ENCODE data around the gene UNC5A.
"Not testable (repeated sequence)": the region's sequence is repeated elsewhere in the genome, so short reads cannot be mapped to it uniquely, and the experiment has no call there.

The UNC5A gene

DNA sequence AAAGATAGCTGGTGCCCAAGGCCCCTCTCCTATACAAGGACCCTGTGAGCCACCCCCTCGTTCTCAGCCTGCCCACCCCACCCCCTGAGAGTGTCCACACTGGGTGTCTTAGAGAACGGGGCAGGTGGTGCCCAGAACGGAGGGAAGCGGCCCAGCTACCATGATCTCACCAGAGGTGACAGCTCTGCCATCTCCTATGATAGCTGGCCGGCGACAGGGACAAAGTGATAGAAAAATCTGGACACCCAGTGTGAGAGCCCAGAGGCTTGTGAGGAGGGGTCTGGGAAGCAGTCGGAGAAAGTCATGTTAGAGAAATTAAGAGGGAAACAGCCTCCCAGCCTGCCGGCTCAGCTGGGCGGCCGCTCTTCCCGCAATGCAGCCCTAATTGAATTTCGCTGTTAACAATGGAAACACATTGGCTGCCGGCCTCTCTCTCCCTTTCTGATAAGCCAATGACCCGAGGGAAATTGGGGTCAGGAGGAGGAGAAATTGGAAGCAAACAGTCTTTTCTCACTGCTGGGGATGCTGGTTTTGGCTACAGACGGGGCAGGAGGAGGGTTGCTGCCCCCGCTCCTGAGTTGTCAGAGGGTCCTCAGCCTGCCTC, 56.5 kb downstream of the UNC5A start:
- DNase-seq, result no peak

DNA sequence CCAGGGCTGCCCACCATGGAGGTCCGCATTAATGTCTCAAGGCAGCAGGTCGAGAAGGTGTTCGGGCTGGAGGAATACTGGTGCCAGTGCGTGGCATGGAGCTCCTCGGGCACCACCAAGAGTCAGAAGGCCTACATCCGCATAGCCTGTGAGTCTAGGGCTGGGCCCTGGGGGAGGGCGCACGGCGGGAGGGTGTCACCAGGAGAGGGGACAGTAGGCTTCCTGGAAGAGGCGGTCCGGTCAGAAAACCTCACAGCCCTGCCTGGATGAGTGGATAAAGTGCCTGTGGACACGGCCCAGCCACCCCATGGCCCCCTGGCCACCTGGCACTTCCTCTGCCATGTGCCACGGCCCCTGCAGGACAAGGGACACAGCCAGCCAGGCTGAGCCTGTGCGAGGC, 57.8 kb downstream of the UNC5A start:
- DNase-seq, result no peak

DNA sequence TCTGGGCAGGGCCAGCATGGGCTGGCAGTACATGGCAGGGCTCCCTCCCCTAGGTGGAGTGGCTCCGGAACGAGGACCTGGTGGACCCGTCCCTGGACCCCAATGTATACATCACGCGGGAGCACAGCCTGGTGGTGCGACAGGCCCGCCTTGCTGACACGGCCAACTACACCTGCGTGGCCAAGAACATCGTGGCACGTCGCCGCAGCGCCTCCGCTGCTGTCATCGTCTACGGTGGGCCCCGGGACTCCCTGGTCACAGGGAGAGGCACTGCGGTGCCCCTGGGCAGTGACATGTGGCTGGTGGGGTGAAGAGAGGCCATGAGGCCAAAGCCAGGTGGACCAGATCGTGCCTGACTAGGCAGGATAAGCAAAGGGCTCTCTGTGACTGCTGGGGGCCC, 58.4 kb downstream of the UNC5A start:
- no peak for DNase-seq

DNA sequence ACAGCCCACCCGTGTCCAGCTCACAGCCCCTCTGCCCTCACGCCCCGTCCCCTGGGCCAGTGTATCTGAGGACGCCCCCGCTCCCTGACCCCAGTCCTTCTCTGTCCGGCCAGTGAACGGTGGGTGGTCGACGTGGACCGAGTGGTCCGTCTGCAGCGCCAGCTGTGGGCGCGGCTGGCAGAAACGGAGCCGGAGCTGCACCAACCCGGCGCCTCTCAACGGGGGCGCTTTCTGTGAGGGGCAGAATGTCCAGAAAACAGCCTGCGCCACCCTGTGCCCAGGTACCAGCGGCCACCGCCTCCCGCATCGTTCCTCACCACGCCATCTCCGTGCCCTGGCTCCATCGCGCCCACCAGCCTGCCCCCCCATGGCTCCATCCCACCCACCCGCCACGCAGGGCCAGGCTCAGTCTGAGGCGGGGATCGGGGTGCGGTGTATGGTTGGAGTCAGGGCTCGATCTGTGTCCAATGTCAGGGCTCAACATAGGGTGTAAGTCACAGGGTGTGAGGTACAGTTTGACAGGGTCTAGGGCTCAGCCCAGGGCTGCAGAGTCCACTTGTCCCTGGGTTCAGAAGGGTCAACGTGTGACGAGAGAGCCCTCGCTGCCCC, 59.2 kb downstream of the UNC5A start:
- DNase-seq, result no peak

DNA sequence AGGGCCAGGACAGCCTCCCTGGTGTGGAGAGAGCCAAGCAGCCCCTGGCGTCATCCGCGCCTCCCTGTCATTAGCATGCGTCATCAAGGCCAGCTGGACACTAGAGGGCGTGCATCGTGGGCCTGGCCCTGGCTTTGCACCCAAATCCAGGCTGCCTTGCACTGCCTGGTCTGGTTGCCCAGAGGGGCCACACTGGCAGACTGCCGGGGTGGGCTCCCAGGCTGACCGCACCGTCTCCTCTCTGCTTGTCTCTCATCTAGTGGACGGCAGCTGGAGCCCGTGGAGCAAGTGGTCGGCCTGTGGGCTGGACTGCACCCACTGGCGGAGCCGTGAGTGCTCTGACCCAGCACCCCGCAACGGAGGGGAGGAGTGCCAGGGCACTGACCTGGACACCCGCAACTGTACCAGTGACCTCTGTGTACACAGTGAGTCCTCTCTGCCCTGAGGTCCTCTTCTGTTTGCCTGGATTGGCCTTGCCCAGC, 59.8 kb downstream of the UNC5A start:
- no peak for DNase-seq

DNA sequence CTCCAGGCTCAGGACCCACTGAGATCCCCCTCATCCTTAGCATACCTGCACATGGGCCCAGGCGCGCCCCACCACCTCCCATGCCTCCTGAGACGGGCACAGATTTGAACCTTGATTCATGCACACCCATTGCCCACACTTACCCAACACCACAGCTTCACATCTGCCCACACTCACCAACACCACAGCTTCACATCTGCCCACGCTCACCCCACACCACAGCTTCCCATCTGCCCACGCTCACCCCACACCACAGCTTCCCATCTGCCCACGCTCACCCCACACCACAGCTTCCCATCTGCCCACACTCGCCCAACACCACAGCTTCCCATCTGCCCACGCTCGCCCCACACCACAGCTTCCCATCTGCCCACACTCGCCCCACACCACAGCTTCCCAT, 60.3 kb downstream of the UNC5A start:
- not testable (repeated sequence) for DNase-seq

DNA sequence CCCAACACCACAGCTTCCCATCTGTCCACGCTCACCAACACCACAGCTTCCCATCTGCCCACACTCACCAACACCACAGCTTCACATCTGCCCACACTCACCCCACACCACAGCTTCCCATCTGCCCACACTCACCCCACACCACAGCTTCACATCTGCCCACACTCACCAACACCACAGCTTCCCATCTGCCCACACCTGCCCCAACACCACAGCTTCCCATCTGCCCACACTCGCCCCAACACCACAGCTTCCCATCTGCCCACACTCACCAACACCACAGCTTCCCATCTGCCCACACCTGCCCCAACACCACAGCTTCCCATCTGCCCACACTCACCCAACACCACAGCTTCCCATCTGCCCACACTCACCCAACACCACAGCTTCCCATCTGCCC, 62.2 kb downstream of the UNC5A start:
- DNase-seq, result not testable (repeated sequence)

DNA sequence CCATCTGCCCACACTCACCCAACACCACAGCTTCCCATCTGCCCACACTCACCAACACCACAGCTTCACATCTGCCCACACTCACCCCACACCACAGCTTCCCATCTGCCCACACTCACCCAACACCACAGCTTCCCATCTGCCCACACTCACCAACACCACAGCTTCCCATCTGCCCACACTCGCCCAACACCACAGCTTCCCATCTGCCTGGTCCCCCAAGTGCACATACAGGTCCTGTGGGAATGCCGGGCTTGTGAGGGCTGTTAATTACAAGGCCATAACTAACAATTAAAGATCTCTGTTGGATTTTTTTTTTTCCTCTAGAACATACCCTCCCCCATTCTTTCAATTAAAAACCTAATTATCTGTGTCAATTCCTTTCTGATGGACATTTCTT, 62.7 kb downstream of the UNC5A start:
- DNase-seq, result not testable (repeated sequence)

DNA sequence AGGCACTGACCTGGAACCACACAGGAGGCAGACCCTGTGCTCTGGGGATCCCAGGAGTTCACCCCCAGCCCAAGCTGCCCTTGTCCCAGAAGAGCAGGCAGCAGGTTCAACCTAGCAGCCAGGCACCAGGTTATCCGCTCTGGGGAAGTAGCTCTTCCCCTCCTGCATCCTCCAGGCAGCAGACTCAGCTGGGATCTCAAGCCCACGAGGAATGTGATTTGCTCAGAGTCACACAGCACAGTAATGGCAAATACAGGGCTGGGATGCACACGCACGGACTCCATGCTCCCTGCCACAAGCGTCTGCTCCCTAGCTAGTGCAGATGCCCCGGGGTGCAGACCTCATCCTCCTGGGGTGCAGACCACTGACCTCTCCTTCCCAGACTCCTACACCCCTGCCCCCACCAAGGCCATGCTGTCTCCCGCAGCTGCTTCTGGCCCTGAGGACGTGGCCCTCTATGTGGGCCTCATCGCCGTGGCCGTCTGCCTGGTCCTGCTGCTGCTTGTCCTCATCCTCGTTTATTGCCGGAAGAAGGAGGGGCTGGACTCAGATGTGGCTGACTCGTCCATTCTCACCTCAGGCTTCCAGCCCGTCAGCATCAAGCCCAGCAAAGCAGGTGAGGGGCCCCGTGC, 63.3 kb downstream of the UNC5A start:
- DNase-seq, result no peak

DNA sequence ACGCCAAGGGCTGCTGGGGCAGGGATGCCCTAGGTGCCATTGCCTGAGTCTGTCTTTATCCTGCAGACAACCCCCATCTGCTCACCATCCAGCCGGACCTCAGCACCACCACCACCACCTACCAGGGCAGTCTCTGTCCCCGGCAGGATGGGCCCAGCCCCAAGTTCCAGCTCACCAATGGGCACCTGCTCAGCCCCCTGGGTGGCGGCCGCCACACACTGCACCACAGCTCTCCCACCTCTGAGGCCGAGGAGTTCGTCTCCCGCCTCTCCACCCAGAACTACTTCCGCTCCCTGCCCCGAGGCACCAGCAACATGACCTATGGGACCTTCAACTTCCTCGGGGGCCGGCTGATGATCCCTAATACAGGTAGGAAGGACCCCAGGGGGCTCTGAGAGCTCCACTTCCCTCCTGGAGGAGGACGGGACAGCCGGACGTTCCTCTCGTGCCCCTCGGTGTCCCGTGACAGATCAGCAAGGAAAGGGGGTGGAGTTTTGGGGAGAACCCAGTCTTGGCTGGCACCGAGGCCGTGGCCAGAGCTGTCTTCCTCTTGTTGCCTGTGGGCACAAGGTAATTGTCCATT, 63.9 kb downstream of the UNC5A start:
- no peak for DNase-seq

DNA sequence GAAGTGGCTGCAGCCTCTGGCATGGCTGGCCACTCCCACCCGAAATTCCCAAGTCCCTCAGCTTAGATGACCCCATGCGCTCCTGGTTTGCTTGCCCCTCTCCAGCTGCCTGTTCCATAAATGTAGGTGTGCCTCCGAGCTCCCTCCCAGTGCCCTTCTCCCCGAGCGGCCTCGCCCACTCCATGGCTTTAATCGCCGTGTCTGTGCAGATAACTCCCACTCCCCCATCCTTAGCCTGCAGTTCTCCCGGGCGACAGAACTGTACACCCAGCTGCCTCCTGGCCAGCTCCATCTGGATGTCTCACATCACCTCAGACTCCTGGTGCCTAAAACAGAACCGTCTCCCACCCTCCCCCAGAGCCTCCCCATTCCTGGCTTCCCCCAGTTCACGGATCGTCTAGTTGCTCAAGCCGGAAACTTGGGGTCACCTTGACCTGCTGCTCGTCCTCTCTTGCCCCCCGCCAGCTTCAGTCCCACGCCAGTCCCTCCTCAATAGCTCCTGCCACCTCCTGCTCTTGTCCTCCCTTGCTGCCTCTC, 64.7 kb downstream of the UNC5A start:
- no peak for DNase-seq

DNA sequence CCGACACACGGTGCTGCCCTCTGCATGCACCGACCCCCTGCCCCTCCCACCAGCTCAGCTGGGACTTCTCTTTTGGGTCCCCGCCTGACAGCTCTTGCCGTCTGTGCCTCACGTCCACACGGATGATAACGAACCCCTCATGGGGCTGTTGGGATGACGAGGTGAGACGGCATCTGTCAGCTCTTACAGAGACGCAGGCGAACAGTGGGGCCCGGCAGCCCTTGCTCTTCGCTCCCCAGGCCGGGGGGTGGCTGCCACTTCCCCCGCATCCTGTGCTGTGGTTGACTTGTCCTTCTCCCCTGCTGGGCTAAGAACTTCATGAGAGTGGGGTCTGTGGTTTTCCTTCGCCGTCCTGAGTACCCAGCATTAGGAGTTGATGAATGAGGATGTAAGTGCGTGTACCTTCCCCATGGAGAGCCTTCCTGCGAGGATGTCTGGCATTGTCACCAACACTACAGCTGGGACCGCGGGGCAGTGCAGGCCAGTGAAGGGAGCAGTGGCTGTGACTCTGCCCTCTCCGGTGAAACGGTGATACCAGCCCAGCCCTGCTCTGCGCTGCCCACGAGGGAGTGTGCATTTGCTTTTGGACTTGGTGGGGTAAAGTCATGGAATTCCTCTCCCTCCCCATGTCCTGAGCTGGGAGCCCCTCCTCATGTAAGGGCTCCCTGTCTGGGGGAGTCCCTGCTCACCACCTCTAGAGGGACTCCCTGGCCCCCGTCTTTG, 65.6 kb downstream of the UNC5A start:
- DNase-seq, result peak in 1 of 2 experiments; percentile 30

DNA sequence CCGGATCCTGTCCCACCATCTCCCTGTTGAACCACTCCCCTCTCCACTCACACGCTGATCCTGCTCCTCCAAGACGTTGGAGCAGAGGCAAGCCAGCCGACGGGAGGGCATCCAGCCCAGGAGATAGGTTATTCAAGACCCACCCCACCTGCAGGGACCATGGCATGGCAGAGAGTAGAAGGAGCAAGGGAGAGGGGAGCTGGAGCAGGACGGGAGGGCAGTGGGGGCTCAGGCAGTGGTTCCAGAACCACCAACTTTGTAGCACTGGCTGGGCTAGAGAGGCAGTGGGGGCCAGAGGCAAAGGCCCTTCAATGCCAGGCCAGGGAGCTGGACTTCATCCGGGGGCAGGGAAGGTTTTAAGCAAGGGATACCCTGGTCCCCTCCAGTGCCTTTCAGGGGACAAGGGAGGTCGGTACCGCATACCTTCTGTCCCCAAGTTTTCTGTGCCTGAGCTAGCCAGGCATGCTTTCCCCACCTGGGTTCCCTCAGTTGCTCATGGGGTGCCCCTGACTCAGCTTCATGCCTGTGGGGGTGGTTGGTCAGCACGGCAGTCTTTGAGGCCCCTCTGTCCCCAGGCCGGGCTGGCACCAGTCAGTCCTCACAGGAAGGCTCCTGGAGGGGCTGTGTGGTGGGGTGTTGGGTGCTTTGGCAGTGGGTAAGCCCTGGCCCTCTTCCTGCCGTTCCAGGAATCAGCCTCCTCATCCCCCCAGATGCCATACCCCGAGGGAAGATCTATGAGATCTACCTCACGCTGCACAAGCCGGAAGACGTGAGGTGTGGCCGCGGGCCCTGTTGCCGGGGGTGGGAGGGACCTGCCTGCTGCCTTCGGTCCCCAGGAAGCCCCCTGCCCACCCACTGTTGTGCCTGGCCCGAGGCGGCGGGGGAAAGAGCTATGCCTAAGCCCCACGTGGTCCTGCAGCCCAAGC, 66.4 kb downstream of the UNC5A start:
- no peak for DNase-seq

DNA sequence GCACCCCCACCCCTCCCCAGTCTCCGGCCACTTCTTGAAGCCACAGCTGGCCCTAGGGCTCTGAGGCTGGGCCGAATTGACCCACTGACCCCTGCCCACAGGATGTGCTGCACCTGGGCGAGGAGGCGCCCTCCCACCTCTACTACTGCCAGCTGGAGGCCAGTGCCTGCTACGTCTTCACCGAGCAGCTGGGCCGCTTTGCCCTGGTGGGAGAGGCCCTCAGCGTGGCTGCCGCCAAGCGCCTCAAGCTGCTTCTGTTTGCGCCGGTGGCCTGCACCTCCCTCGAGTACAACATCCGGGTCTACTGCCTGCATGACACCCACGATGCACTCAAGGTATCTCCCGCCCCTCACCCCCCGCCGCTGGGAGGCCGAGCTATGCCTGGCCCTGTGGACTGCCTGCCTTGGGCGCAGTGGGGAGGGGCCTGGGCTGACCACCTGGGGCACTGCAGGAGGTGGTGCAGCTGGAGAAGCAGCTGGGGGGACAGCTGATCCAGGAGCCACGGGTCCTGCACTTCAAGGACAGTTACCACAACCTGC, 67.5 kb downstream of the UNC5A start:
- DNase-seq, result no peak

DNA sequence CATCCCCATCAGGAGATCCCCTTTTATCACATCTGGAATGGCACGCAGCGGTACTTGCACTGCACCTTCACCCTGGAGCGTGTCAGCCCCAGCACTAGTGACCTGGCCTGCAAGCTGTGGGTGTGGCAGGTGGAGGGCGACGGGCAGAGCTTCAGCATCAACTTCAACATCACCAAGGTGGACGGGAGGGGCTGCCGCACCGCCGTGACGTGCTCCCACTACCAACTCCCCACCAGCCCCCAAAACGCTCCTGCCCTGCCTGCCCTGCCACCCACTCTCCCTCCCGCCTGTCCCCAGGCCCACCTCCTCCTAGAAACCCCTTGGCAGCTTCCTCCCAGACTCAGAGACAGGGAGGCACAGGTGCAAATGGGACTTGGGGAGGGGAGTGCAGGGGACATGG, 68.1 kb downstream of the UNC5A start:
- no peak for DNase-seq

DNA sequence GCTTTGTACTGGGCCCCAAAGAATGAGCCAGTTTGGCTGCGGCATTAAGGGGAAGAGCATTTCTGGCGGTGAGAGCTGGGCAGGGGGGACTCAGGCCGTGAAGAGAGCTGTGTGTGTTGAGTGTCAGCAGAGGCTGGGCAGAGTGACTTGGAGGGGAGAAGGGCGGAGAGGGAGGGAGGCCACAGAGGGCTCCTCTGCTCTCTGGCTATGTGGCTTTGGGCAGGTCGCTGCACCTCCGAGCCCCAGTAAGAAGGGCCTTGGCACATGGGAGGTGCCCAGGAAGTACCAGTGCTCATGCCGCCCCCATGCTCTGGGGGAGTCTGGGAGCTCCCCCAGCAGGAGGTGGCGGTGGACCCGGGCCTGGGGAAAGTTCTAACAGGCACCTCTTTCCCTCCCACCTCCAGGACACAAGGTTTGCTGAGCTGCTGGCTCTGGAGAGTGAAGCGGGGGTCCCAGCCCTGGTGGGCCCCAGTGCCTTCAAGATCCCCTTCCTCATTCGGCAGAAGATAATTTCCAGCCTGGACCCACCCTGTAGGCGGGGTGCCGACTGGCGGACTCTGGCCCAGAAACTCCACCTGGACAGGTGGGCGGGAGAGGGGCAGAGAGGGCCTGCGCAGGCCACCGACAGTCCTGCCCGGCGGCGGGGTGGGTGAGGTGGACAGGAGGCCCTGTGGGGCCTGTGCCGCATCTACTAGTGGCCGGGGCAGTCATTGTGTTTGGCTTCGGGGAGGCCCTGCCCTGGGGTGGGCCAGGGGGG, 68.7 kb downstream of the UNC5A start:
- DNase-seq, result no peak

DNA sequence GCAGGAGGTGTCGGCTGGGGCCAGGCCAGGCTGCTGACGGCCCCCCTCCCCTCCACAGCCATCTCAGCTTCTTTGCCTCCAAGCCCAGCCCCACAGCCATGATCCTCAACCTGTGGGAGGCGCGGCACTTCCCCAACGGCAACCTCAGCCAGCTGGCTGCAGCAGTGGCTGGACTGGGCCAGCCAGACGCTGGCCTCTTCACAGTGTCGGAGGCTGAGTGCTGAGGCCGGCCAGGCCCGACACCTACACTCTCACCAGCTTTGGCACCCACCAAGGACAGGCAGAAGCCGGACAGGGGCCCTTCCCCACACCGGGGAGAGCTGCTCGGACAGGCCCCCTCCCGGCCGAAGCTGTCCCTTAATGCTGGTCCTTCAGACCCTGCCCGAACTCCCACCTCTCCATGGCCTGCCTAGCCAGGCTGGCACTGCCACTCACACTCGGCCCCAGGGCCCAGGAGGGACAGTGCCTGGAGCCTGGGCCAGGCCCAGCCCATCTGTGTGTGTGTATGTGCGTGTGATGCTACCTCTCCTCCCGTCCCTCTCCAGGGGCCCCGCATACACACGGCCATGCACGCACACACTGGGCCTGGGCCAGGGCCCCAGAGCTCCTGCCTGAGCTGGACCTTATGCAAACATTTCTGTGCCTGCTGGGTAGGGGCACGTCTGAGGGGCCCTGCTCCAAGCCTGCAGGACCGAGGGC, 69.5 kb downstream of the UNC5A start:
- no peak for DNase-seq

DNA sequence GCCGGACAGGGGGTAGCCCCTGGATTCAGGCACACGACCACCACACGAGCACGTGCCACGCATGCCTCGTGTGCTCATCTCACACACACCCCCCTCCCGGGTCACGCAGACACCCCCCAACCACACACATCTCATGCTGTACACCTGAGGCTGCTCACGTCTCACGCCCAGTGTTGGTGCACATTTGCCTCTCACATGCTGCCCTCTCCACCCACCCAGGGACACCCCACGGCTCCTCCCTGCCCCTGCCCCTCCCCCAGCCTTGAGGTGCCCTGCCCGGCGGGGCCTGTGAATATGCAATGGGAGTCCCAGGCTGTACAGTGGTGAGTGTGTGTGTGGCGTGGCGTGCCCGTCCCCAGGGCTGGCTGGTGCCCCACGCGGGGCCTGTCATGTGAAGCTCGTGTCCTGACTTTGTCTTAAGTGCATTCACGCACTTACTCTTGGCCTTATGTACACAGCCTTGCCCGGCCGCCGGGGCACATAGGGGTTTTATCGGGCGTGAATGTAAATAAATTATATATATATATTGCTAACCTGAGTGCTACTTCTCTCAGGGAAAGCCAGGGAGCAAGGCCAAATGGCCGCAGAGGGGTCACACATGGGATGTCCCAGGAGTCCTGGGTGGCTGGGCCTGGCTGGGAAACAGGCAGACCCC, 70.1 kb downstream of the UNC5A start:
- no peak for DNase-seq

DNA sequence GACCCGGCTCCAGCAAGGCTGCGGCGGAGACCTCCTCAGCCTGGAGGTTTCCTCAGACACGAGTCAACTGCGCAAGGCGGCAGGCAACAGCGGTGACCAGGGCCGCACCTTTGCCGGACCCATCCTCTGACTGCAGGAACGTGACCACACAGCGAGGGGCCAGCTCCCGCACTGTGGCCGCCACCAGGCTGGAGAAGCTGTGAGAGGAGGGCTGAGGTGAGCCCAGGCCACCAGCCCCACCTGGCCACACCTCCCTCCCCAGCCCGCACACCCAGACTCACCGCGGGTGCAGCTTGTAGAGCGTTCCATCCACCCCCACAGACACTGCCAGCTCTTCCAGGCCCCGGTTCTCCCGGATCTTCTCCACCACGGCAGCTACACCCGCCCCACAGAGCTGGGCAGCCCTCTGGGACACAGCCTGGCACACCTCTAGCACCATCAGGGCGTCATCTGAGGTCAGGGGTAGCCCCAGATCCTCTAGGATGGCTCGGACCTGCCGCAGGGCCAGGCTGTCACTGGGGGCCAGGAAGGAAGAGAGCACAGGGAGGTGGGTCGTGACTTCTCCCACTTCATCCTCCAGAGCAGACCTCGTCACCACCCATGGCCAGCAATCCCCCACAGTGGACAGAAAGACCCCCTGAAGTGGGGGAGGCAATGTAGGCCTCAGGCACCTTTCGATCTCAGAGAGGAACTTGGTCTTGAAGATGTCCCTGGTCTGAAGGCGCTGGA, 70.8 kb downstream of the UNC5A start:
- DNase-seq, result no peak

Measured in activated T-cell treated with anti-CD3 and anti-CD28 coated beads, Interleukin-2, amount 50 U/mL, for 48 hours (primary cell).